Measurements from ENCODE around the gene KIAA1614.

Gene KIAA1614

GRCh38 chr1:180905927-180906326 is 6.8 kb upstream of the KIAA1614 start:
- TF ChIP-seq FOXP2 (optimal IDR thresholded peaks at IDR 0.05; ENCODE audit: borderline replicate concordance, extremely low read depth, extremely low read length, insufficient read depth): no peak
- no peak for TF ChIP-seq TAF1 (IDR thresholded peaks at IDR 0.05; ENCODE audit: borderline replicate concordance, insufficient read depth, low read length)
- TF ChIP-seq, protein P1, sequence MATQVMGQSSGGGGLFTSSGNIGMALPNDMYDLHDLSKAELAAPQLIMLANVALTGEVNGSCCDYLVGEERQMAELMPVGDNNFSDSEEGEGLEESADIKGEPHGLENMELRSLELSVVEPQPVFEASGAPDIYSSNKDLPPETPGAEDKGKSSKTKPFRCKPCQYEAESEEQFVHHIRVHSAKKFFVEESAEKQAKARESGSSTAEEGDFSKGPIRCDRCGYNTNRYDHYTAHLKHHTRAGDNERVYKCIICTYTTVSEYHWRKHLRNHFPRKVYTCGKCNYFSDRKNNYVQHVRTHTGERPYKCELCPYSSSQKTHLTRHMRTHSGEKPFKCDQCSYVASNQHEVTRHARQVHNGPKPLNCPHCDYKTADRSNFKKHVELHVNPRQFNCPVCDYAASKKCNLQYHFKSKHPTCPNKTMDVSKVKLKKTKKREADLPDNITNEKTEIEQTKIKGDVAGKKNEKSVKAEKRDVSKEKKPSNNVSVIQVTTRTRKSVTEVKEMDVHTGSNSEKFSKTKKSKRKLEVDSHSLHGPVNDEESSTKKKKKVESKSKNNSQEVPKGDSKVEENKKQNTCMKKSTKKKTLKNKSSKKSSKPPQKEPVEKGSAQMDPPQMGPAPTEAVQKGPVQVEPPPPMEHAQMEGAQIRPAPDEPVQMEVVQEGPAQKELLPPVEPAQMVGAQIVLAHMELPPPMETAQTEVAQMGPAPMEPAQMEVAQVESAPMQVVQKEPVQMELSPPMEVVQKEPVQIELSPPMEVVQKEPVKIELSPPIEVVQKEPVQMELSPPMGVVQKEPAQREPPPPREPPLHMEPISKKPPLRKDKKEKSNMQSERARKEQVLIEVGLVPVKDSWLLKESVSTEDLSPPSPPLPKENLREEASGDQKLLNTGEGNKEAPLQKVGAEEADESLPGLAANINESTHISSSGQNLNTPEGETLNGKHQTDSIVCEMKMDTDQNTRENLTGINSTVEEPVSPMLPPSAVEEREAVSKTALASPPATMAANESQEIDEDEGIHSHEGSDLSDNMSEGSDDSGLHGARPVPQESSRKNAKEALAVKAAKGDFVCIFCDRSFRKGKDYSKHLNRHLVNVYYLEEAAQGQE (IDR thresholded peaks at IDR 0.05; ENCODE audit: insufficient read depth in 1 of 2, low read depth in 2 of 2, low read length in 2 of 2): no peak
- no peak for TF ChIP-seq SIN3A (IDR thresholded peaks at IDR 0.05; ENCODE audit: borderline replicate concordance, insufficient read depth, low read length)
- no peak for TF ChIP-seq POLR2AphosphoS5 (IDR thresholded peaks at IDR 0.05; ENCODE audit: low read depth, low read length)

- no peak for TF ChIP-seq SIN3A (IDR thresholded peaks at IDR 0.05; ENCODE audit: borderline replicate concordance, insufficient read depth, low read length)
- no peak for TF ChIP-seq FOXP2 (optimal IDR thresholded peaks at IDR 0.05; ENCODE audit: borderline replicate concordance, extremely low read depth, extremely low read length, insufficient read depth)
- TF ChIP-seq, protein P1 (IDR thresholded peaks at IDR 0.05; ENCODE audit: insufficient read depth in 1 of 2, low read depth in 2 of 2, low read length in 2 of 2): no peak
- no peak for TF ChIP-seq POLR2AphosphoS5 (IDR thresholded peaks at IDR 0.05; ENCODE audit: low read depth, low read length)
- TF ChIP-seq TAF1 (IDR thresholded peaks at IDR 0.05; ENCODE audit: borderline replicate concordance, insufficient read depth, low read length): no peak
Measured at GRCh38 chr1:180906511-180906910, 6.2 kb upstream of the KIAA1614 start.

DNA sequence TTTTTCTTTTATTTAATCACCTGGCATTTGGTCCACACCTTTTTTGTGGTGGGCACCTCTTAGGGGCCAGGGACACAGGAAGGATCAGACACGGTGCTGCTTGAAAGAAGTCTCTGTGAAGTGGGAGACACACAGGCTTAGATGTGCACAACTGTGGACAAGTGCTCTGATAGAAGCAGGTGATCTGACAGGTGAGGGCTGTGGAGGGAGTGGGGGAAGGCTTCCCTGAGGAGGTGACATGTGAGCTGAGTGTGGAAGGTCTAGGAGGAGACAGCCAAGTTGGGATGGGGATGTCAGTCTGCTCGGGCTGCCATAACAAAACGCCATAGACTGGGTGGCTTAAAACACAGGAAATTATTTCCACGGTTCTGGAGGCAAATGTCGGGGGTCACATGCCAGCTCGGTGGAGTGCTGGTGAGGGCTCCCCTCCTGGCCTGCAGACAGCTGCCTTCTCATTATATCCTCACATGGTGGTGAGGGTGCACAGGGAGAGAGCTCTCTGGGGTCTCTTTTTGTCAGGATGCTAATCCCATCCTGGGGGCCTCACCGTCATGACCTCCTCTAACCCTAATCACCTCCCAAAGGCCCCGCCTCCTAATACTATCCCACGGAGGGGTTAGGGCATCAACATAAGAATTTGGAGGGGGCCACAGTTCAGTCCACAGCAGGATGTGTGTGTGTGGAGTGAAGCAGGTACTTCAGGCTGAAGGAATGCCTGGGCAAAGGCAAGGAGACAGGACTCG is 5.2 kb upstream of the KIAA1614 start:
- no peak for TF ChIP-seq POLR2AphosphoS5 (IDR thresholded peaks at IDR 0.05; ENCODE audit: low read depth, low read length)
- no peak for TF ChIP-seq TAF1 (IDR thresholded peaks at IDR 0.05; ENCODE audit: borderline replicate concordance, insufficient read depth, low read length)
- no peak for TF ChIP-seq FOXP2 (optimal IDR thresholded peaks at IDR 0.05; ENCODE audit: borderline replicate concordance, extremely low read depth, extremely low read length, insufficient read depth)
- TF ChIP-seq, protein P1 (IDR thresholded peaks at IDR 0.05; ENCODE audit: insufficient read depth in 1 of 2, low read depth in 2 of 2, low read length in 2 of 2): no peak
- no peak for TF ChIP-seq SIN3A (IDR thresholded peaks at IDR 0.05; ENCODE audit: borderline replicate concordance, insufficient read depth, low read length)

DNA sequence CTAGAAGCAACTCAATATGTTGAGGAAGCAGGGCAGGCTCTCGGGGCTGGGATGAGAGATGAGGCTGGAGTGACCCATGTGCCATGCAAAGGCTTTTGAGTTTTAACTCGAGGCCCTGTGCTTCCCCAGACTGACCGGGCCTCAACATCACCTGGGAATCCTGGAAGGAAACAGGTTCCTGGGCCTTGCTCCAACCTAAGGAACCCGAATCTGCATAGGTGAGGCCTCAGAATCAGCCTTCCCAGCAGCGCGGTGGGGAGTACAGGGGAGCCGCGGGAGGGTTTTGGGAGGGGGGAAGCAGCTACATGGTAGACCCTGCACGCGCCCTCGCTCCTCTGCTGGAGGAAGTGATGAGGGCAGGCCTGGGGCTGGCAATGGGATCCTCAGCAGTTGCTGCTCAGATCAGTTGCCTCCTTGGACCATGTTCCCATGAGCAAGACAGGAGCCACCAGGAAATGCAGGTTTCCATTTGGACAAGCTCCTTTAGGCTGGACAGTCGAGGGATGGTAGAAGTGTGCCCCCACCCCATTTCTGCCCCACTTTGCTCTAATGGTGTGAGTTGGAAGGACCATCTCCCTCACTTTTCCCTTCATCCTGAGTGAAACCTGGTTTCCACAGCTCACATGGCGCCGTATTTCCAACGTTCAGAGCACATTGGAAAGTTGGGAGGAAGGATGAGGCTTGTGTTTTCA is 4.5 kb upstream of the KIAA1614 start:
- TF ChIP-seq POLR2AphosphoS5 (IDR thresholded peaks at IDR 0.05; ENCODE audit: low read depth, low read length) (no peak), FOXP2 (optimal IDR thresholded peaks at IDR 0.05; ENCODE audit: borderline replicate concordance, extremely low read depth, extremely low read length, insufficient read depth) (no peak), SIN3A (IDR thresholded peaks at IDR 0.05; ENCODE audit: borderline replicate concordance, insufficient read depth, low read length) (no peak), TAF1 (IDR thresholded peaks at IDR 0.05; ENCODE audit: borderline replicate concordance, insufficient read depth, low read length) (no peak)
- TF ChIP-seq, protein P1 (IDR thresholded peaks at IDR 0.05; ENCODE audit: insufficient read depth in 1 of 2, low read depth in 2 of 2, low read length in 2 of 2): no peak

All from PFSK-1 (cell line).